GM18907 (cell line): ENCODE measurements around the gene RPS19.

Experiments used
- ATAC-seq: cut with Tn5 transposase; IDR thresholded peaks from one replicate; pipeline ENCODE4 v1.9.1; 2021; ENCODE audit warnings: mild to moderate bottlenecking, moderate library complexity; ENCODE audit not compliant: unreplicated experiment

The RPS19 gene

DNA sequence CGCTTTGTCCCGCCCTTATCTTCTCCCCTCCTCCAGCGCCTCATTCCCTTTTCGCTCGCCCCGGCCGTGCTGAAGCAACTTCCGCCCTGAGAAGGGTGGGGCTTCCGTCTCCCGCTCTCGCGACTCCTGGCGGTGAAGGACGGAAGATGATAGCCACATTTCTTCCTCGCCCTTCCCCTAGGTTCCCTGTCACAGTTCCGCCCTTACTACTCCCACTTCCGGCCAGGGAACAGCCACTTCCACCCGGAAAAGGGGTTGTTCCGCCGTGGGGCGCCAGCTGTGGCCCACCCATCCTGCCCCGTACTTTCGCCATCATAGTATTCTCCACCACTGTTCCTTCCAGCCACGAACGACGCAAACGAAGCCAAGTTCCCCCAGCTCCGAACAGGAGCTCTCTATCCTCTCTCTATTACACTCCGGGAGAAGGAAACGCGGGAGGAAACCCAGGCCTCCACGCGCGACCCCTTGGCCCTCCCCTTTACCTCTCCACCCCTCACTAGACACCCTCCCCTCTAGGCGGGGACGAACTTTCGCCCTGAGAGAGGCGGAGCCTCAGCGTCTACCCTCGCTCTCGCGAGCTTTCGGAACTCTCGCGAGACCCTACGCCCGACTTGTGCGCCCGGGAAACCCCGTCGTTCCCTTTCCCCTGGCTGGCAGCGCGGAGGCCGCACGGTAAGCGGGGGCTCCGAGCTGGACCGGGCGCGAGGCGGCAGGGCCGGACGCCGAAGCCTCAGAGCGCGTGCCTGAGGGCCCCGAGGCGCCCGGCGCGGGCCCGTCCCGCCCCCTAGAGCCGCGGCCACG, at the start of gene RPS19:
Gene RPS19, plus strand, starts transcription at position 638 of the 801 bp plus-strand sequence. CDS start 520 bp downstream, outside the sequence.
- ATAC-seq: peak; percentile 85

DNA sequence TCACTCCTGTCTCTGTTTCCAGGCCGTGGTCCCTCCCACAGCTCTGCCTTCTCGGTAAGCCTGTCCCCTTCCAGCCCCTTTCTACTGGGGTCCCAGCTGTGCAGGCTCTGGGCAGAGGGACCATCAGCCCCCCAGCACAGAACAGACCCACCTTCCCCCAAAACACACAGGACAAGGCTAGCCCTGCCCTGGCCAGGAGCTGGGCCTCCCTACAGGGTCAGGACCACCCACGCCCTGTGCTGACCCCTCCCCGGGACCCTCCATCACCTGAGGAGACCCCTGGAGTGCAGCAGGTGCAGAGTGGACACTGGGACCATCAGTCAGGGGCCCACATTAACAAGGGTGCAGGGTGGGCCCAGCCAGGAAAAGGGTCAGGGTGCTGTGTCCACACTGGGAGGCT, 49.8 kb upstream of the RPS19 start:
- no peak for ATAC-seq

DNA sequence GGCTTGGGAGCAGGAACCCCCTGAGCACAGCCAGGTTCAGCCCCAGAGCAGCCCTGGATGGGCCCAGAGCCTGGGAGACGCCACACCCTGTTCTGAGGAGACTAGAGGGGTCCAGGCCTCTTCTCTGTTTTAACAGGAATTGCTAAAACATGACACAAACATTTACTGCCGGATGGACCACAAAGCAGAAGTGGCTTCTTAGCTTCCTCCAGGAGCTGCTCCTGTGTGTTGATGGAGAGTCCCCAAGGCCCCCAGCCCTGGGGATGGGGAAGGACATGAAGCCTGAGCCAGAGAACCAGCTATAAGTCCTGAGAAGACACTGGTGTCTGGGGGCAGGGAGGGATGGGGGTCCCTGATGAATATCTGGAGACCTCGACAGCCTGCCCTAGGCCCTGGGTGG, 49.0 kb upstream of the RPS19 start:
- ATAC-seq: no peak

DNA sequence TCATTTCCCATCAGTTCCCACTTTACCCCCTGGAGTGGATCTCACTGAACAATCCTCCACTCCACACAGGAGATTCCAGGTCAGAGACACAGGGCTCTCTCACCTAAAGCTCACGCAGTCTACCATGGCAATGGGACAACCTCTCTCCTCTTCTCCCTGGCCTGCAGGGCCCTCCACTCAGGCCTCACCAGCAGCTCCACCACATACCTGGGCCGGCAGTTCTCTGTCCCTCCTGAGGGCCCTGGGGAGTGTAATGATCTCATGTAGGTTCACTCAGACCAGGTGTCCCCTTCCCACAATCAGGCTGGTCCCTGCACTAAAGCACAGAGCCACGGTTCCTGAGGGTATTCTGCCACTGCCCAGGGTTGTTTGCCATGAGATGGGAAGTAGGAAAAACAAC, 48.1 kb upstream of the RPS19 start:
- ATAC-seq: no peak

DNA sequence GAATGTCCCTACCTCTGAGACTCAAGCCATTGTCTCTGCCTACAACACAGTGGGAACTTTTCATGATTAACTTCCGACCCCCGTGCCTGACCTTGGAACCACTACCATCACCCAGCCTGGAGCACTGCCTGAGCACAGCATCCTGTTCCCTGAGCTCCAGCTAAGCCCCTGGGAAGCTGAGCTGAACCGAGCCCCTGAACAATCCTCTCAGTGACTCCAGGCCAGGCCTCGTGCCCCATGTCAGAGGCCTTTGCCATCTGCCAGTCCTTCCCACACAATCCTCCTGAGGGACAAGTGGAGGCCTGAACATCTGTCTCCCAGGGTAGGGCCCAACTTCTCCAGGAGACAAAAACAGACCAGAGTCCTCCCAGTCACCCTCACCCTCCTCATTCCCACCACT, 46.1 kb upstream of the RPS19 start:
- no peak for ATAC-seq

DNA sequence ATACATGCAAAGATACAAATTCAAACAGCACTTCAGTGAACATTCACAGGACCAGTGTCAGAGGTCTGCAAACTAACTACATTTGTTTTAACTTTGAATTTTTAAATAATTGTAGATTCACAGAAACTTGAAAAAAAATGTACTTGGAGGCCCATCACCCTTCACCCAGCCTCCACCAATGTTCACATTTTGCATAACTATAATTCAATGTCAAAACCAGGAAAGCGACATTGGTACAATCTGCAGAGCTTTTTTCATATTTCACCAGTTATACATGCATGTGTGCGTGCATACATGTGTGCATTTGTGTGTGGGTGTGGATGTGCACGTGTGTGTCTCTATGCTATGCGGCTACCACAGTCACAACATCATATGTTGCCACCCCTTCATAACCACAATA, 44.8 kb upstream of the RPS19 start:
- ATAC-seq: no peak

DNA sequence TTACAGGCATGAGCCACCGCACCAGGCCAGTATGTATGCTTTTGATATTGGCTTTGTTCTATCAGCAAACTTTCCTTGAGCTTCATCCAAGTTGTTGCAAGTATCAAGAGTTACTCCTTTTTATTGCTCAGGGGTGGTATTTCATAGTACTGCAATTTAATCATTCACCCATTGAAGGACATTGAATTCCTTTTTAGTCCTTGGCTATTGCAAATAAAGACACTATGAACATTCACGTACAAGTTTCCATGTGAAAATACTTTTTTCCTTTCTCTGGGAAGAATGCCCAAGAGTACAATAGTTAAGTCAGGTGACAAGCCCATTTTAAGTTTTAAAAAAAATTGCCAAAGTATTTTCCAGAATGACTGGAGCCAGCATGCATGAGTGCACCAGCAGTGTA, 43.3 kb upstream of the RPS19 start:
- ATAC-seq: no peak

DNA sequence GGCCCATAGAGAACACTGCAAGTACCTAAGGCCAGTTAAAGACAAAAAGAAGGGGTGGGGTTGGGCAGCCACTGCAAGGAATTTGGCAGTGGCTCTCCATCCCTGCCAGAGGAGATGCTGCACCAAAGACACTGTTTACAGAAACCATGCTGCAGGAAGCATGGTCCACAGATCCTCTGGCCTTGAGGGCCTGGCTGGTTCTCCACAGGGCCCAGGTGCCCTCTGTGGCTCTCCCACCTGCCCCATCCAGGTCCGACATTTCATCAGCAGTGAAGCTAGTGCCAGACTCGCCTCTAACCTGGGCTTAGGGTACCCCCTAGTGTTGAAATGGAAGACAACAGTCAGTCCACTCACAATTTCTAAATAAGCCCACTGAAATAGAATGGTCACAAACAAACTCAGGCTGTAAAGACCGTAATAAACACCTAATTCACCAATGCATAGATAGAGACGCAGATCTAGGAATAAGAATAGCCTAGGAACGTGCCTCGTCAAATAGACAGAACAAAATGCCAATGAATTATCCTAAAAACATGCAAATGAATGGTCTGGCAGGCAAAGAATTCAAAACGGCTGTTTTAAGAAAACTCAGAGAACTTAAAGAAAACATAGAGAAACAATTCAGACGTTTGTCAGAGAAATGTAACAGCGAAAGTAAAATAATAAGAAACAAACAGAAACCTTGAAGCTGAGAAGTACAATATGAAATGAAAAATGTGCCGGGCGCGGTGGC, 38.9 kb upstream of the RPS19 start:
- no peak for ATAC-seq

DNA sequence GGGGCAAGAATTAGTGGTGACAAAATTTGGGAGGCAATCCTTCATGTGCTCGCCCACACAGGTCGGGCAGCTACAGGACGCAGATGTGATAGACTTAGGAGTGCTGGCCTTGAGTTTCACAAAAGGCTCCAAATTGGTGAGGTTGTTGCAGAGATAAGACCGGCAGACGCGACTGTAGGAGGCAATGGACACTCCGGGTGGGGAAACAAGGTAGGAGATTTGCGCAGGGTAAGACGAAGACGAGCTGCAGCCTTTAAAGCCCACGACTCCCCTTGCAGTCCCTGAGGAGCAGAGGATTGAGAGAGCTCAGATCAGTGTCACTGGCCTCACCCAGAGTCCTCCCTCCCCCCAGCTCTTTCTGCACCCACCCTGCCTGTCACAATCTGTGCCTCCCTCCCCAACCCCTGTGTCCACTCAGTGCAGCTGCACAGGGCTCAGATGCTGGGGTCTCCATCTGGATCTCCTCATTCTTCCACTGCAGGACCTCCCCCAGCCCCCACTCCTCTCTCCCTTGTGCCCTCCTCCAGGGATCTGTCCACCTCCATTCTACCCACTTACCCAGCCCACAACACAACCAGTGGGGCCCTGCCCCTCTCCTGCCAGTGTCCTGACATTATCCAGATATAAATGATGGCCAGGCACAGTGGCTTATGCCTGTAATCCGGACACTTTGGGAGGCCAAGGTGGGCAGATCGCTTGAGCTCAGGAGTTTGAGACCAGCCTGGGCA, 21.9 kb upstream of the RPS19 start:
- no peak for ATAC-seq

DNA sequence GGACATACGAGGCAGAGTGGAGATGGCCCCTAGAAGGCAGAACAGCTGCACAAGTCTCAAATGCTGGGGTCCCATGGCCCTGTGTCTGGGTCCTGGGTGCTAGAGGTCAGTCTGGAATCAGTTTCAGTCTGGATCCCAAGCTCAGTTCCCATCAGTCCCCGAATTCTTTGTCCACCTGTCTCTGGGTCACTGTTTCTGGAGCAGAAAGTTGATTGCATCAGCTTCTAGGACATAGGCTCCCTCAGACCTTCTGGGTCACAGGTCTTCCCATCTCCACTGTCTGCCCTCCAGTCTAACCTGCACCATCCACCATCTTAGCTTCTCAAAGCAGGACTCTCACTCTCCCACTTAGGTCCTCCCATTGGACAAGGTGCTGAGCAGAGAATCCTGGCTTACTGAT, 20.8 kb upstream of the RPS19 start:
- ATAC-seq: no peak

DNA sequence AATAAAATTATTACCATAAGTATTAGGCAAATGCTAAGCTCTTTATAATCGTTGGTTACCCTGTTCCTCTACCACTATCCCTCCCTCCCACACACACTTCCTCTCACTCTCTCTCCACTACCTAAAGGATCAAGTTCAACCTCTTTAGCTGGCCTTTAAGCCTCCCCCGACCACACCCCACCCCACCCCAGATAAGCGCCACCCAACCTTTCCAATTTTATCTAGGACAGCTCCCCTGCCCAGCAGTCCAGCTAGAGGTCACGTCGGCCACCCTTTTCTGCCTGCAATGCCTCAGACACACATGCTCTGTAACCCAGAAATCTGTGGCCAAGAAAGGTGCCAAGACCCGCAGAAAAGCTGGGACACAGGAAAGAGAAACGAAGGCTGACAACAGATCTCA, 16.7 kb upstream of the RPS19 start:
- no peak for ATAC-seq

DNA sequence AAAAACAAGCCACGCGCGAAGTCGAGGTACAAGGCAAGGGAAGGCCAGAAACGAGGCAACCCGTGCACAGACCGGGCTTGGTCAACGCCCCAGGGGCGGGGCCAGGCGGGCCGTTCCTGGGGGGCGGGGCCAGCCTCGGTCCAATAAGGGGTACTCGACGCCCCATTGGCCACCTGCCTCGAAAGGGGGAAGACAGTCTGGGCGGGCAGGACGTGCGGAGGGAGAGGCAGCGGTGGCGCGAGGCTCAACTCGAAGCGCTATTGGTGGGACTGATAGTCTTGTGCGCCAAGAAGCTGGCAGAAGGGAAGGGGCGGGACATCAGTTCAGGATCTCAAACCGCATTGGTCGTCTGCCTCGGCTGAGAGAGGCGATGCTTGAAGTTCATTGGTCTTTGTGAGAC, 15.5 kb upstream of the RPS19 start, which contains the start of gene LYPD4:
Gene LYPD4, minus strand, starts transcription at position 83 of the 400 bp plus-strand sequence. CDS start 5,398 bp downstream, outside the sequence.
- no peak for ATAC-seq

DNA sequence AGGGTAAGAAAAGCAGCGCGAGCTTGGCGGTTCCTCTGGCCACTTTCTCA, 15.2 kb upstream of the RPS19 start, which contains the start of gene DMRTC2:
Gene DMRTC2, plus strand, starts transcription at position 42 of the 50 bp plus-strand sequence. CDS start 2,387 bp downstream, outside the sequence.
- no peak for ATAC-seq

DNA sequence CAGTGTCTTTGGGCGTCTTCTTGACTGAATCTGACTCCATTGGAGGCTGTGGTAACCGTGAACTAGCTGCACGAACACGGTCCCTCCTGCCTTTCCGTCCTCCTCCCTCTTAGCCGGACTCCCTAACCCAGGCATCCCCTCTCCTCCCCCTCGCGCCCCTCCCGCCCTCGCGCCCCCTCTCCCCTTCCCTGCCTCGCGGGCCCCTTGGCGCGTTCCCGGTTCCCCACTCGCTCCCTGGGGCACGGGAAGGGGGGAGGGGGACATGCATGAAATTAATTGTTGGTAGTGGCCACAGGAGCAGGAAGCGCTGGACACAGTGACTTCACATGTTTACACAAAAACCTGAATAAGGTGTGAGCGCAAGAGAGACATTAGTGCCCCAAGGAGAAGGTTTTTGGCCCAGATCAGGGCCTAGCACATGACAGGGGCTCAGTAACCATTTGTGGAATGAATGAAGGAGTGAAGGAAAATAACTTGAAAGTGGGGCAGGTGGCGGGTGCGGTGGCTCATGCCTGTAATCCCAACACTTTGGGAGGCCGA, 14.9 kb upstream of the RPS19 start:
- ATAC-seq: no peak

DNA sequence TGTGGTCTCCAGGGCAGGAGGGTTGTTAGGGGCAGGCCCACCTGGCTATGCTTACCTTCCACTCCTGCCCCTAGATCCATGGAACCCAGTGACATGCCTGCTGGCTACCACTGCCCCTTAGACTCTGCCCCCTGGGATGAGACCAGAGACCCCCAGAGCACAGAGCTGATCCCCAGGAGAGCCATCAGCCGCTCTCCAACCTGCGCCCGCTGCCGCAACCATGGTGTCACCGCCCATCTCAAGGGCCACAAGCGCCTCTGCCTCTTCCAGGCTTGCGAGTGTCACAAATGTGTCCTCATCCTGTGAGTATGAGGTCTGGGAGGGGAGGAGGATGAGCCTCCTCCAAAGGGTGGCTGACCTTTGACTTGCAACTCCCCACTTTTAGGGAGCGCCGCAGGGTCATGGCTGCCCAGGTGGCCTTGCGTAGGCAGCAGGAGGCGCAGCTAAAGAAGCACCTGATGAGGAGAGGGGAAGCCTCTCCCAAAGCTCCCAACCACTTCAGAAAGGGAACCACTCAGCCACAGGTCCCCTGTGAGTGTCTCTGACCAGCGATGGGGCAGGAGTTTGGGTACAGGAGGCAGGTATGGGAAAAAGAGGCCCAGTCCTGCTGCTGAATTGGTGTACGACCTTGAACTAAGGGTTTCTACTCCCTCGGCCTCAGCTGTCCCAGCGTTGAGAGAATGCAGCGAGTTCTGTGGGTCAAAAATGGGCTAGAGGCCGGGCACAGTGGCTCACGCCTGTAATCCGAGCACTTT, 12.5 kb upstream of the RPS19 start:
- no peak for ATAC-seq

DNA sequence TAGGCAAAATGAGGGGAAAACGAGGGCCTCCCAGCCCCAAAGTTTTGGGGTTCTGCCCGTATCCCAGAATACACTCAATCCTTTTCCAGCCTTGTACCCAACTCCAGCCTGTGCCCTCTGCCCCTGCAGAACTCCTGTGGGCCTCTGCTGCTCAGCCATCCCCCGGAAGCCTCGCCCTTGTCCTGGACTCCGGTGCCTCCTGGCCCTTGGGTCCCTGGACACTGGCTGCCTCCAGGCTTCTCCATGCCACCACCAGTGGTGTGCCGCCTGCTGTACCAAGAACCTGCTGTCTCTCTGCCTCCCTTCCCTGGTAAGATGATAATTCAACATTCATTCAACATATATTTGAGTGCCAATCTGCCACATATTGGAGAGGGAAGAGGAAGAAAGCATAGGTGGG, 11.4 kb upstream of the RPS19 start:
- ATAC-seq: no peak

DNA sequence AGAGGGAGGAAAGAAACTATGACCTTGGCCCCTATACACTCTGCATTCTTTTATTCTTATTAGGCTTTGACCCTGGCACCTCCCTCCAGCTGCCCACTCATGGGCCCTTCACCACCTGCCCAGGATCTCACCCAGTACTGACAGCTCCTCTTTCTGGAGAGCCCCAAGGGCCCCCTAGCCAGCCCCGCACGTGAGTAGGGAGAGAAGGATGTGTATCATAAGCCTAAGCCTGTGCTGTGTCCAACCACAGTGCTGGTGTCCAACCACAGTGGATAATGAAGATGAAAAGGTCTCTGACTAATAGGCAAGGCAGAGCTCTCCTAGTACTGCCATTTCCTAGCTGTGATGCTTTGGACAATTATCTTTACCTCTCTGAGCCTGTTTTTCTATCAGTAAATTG, 11.0 kb upstream of the RPS19 start:
- no peak for ATAC-seq

DNA sequence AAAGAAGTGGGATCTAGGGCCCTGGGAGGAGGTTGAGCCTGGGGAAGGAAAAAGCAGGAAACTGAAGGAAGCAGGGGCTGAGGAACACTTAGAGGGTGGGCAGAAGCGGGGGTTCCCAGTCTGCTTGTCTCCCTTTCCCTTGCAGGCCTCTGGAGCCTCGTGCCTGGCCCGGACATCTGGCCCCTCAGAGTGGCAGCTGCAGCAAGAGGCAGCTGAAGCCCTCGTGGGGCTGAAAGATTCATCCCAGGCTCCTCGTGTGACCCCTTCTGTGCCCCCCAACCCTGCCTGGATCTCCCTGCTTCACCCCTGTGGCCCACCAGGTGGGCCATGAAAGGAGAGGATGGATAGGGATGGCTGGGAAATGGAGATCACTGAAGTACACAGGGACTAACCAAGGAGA, 9.7 kb upstream of the RPS19 start:
- no peak for ATAC-seq

DNA sequence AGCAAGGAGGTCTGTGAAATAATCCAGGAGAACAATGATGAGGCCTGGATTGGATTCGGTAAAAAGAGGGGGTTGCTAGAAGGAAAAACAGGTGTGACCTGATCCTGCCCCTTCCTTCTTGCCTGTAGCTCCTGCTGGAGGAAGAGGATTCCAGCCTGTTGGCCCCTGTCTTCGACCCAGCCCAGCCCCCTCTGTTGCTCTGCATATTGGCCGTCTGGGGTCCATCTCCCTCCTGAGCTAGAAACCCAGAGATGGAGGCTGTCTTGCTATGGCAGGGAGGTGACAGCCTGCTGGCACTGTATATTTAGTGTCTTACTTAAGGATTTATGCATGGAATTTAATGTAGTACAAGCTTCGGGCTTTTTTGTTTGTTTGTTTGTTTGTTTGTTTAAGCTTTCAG, 8.6 kb upstream of the RPS19 start:
- no peak for ATAC-seq

DNA sequence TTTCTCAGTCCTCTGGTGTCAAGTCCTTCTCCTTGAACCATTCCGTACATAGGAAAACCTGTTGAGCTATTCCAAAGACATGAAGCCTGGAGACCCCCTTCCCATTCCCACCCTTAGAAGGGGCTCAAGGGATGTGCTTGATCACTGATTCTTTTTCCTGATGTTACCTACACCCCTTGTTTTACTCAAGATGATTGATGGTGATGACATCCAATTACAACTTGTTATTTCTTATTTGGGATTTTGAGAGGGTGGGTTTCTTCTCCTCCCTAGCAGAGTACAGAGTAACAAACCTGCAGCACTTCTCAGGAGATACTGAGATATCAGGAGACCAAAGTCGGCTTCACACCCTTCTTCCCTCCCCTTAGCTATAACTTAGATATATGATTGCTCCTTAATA, 6.7 kb upstream of the RPS19 start:
- ATAC-seq: no peak

DNA sequence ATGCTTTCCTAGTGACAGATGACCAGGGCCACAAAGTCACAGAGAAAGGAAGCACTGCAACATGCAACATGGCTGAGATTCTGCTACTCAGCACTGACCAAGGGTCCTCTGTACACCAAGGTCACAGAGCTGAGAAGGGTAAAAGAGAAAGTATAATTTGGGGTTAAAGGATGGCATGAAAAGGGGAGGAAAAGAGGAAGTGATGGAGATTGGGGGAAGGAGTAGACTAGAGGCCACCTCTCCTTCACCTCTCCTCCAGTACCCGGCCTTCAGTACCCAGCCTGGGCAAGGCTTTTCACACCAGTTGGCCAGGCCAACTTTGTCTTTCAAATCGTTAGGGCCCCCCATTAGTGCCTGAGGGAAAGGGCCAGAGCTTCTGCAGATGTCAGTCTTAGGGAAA, 6.3 kb upstream of the RPS19 start:
- no peak for ATAC-seq
